Spleen (tissue), 11 donors: ENCODE data around the gene CNKSR3. TPM values are rescaled to one million over a fixed set of nuclear protein-coding genes. Genes with fewer than 3 reads are reported as not detected.
A peak's percentile ranks its signal among the peaks of the same experiment; 100 is the strongest.

ENCODE experiments used
- DNase-seq: peaks from one replicate; pipeline ENCODE4 v3.0.0-alpha.2; 2020
- H3K27ac ChIP-seq, 8 donors: fragments of 200-600 bp; sonication (generic) in 7 of 8; 1 replicate in 4 of 8; 2 replicates in 4 of 8; pipeline versions ENCODE4 v1.5.0 to v1.8.0; 2016 to 2021; ENCODE audit warnings: inconsistent platforms in 4 of 8, mild to moderate bottlenecking in 4 of 8, moderate library complexity in 1 of 8
- H3K27me3 ChIP-seq, 7 donors: fragments of 200-600 bp; sonication (generic) in 6 of 7; replicated peaks in 1 of 7; 1 replicate in 4 of 7; 2 replicates in 3 of 7; pipeline versions ENCODE4 v1.5.0 to v1.8.0; 2016 to 2021; ENCODE audit warnings: inconsistent platforms in 3 of 7, mild to moderate bottlenecking in 1 of 7
- H3K36me3 ChIP-seq, 6 donors: fragments of 200-600 bp; sonication (generic) in 5 of 6; 1 replicate in 4 of 6; 2 replicates in 2 of 6; pipeline versions ENCODE4 v1.5.0 to v1.8.0; 2016 to 2021; ENCODE audit warnings: inconsistent platforms in 2 of 6
- H3K4me1 ChIP-seq, 6 donors: fragments of 200-600 bp; sonication (generic) in 5 of 6; 1 replicate in 3 of 6; 2 replicates in 3 of 6; pipeline versions ENCODE4 v1.5.0 to v1.8.0; 2016 to 2021; ENCODE audit warnings: inconsistent platforms in 3 of 6
- H3K4me3 ChIP-seq, 8 donors: fragments of 200-600 bp; sonication (generic) in 7 of 8; 1 replicate in 4 of 8; 2 replicates in 4 of 8; pipeline versions ENCODE4 v1.5.0 to v1.8.0; 2016 to 2021; ENCODE audit warnings: inconsistent platforms in 4 of 8, mild to moderate bottlenecking in 4 of 8, moderate library complexity in 2 of 8
- H3K9me3 ChIP-seq, 8 donors: fragments of 200-600 bp; sonication (generic) in 7 of 8; 1 replicate in 4 of 8; 2 replicates in 4 of 8; pipeline versions ENCODE4 v1.5.0 to v1.8.0; 2016 to 2021; ENCODE audit warnings: inconsistent platforms in 4 of 8
- POLR2A ChIP-seq, 3 donors: fragments of 450-650 bp; IDR thresholded peaks; one replicate each; pipeline ENCODE4 v1.5.1; 2017; ENCODE audit warnings: antibody characterized with exemption in 3 of 3, mild to moderate bottlenecking in 1 of 3
- POLR2AphosphoS5 ChIP-seq, 3 donors: sonication (generic); formaldehyde crosslinking; IDR thresholded peaks; one replicate each; pipeline ENCODE4 v1.5.1; 2017; ENCODE audit warnings: antibody characterized with exemption in 3 of 3
- WGBS, 5 donors: extraction: QIAGEN DNeasy Blood & Tissue Kit in 3 of 5; methylation state at CpG; one replicate each; pipeline versions ENCODE4 v1.1.5 to v1.1.7; 2013 to 2018; 5-methylcytosine and 5-hydroxymethylcytosine counted together
- intact Hi-C: fragments of 100-400 bp; cut with DNase I; formaldehyde crosslinking; loops from one replicate; pipeline ENCODE4 v1.15.0; 2023; ENCODE audit warnings: low total_unique reads
- polyA plus RNA-seq, 3 donors: library from polyadenylated mRNA; stranded (reverse); fragments of 200-250 nt; gene quantifications; one replicate each; pipeline ENCODE4 v1.2.1, GENCODE V29; 2013
- total RNA-seq, 7 donors: library from RNA; depleted of rRNA in 3 of 7; stranded (reverse); fragments of >200 nt in 3 of 7; fragmentation: NEBNext Ultra II Directional in 4 of 7; extraction: Animal tissue kit (Norgen Biotek cat#: 25700) in 4 of 7; gene quantifications; one replicate each; pipeline versions ENCODE4 v1.1.0 to v1.2.1, GENCODE V29; 2016 to 2021
- TF ChIP-seq, protein P1 (sequence below), 11 experiments: fragments of 200-600 bp in 7 of 11; fragments of 450-650 bp in 4 of 11; sonication (generic) in 4 of 11; IDR thresholded peaks in 8 of 11; conservative IDR thresholded peaks in 3 of 11; 1 replicate in 7 of 11; 2 replicates in 4 of 11; pipeline versions ENCODE4 v1.4.0 to v1.8.0; 2016 to 2021; ENCODE audit warnings: antibody characterized with exemption in 11 of 11, inconsistent platforms in 4 of 11, mild to moderate bottlenecking in 1 of 11
- donor health status: healthy with polysubstance abuse.
- donor health status: DM: no; HTN: no; CAD: no; lungs with moderate emphysema.
- donor health status: DM: no; HTN: no; CAD: no.
- donor health status: Bipolar disorder and iron deficiency.
- donor health status: healthy.
- donor health status: DM: no; HTN: no; CAD: no.
- donor health status: DM: yes; HTN: yes; CAD: no.

Gene CNKSR3
- total and polyA plus RNA-seq, 10 donors, result 1.7 to 45.0 (median 18.0) TPM

DNA sequence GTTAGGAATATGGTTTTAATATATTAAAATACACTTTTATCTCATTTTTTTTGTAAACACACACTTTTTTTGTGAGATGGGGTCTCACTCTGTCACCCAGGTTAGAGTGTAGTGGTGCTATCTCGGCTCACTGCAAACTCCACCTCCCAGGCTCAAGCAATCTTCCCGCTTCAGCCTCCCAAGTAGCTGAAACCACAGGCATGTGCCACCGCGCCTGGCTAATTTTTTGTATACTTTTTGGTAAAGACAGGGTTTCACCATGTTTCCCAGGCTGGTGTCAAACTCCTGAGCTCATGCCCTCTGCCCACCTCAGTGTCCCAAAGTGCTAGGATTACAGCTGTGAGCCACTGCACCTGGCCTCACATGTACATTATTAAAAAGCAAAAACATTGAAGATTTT lies 164.7 kb downstream of the CNKSR3 start:
- H3K9me3 ChIP-seq, result peaks cover 0 to 16% (median 9%) of the 10 kb centered on the region in 8 donors
- H3K4me1 ChIP-seq, result peaks cover 0 to 22% (median 0%) of the 10 kb centered on the region in 6 donors
- no peak overlapping the region for H3K4me3 ChIP-seq
- 87 to 99% (median 94%) methylated on average over 4 of the region's 4 CpGs for WGBS, 5 donors
- TF ChIP-seq POLR2A (IDR thresholded peaks at IDR 0.05) (no peak), POLR2AphosphoS5 (IDR thresholded peaks at IDR 0.05) (no peak)
- TF ChIP-seq, protein P1, sequence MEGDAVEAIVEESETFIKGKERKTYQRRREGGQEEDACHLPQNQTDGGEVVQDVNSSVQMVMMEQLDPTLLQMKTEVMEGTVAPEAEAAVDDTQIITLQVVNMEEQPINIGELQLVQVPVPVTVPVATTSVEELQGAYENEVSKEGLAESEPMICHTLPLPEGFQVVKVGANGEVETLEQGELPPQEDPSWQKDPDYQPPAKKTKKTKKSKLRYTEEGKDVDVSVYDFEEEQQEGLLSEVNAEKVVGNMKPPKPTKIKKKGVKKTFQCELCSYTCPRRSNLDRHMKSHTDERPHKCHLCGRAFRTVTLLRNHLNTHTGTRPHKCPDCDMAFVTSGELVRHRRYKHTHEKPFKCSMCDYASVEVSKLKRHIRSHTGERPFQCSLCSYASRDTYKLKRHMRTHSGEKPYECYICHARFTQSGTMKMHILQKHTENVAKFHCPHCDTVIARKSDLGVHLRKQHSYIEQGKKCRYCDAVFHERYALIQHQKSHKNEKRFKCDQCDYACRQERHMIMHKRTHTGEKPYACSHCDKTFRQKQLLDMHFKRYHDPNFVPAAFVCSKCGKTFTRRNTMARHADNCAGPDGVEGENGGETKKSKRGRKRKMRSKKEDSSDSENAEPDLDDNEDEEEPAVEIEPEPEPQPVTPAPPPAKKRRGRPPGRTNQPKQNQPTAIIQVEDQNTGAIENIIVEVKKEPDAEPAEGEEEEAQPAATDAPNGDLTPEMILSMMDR (IDR thresholded peaks at IDR 0.05 in 8 of 11, conservative IDR thresholded peaks at IDR 0.05 in 3 of 11), result no peak
- intact Hi-C loops, result no loop called here
- no peak overlapping the region for H3K27ac ChIP-seq
- H3K27me3 ChIP-seq, result no peaks in the 10 kb centered on the region
- peaks cover 0 to 4% (median 0%) of the 10 kb centered on the region in 6 donors for H3K36me3 ChIP-seq
- DNase-seq, result no peak

DNA sequence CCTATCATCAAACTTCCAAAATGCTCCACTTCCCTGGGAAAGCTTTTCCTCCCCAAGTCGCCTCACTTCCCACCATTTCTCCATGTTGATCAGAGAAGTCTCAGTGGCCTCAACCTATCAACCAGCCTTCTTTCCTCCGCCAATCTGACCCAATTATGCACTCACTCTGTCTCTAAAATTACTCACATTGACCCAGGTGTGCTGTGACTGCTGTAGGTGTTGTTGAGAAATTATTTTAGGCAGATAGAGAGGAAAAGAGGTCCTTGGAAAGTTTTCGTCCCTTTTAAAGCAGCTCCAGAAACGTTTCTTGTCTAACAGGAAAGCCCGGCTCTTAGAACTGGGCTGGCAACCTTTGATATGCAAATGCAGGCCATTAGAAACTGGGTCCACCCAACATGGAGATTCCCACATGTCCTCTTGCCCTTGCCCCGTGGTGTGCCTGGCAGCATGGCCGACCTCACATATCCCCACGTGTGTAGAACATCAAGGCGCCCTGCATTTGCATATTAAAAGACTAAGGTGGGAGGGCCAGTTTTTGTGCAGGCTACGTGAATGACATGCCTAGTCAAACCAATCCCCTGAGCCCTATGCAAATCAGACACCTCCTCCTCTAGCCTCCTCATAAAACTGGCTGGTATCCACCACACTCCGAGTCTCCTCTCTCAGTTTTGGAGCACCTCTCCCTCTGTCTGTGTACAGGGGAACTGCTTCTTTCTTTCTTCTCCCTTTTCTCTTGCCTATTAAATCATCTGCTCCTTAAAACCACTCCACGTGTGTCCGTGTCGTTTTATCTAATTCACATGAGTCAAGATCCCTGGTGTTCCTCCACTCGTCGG lies 166.8 kb downstream of the CNKSR3 start:
- peaks cover 0 to 22% (median 0%) of the 10 kb centered on the region in 6 donors for H3K4me1 ChIP-seq
- peaks cover 0 to 16% (median 9%) of the 10 kb centered on the region in 8 donors for H3K9me3 ChIP-seq
- intact Hi-C loops, result no loop called here
- TF ChIP-seq, protein P1 (IDR thresholded peaks at IDR 0.05 in 8 of 11, conservative IDR thresholded peaks at IDR 0.05 in 3 of 11), result peak in 1 of 11 experiments; percentile 22
- TF ChIP-seq POLR2AphosphoS5 (IDR thresholded peaks at IDR 0.05), result no peak
- H3K27me3 ChIP-seq, result no peaks in the 10 kb centered on the region
- H3K27ac ChIP-seq, result no peak overlapping the region
- no peak overlapping the region for H3K4me3 ChIP-seq
- no peak for DNase-seq
- WGBS, 5 donors, result 73 to 80% (median 77%) methylated on average over 16 of the region's 16 CpGs
- peaks cover 0 to 4% (median 0%) of the 10 kb centered on the region in 6 donors for H3K36me3 ChIP-seq

DNA sequence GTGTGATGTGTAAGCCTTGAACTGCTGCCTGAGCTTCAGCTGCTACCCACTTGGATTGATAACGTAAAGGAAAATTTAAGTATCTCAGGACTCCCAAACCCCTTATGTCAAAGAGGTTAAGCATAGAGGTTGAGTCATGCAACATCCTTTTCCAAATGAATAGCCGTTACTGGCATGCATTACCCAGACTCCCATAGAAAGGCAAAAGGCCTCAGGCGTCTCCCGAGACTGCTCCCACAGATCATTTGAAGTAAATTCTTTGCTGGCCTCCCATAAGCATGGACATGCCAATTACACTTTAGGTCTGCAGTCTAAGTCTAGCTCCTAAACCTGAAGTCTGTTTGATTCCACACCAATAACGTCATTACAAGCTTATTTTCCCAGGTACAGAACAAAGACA lies 168.6 kb downstream of the CNKSR3 start:
- H3K4me1 ChIP-seq, result peaks cover 0 to 22% (median 0%) of the 10 kb centered on the region in 6 donors
- TF ChIP-seq, protein P1 (IDR thresholded peaks at IDR 0.05 in 8 of 11, conservative IDR thresholded peaks at IDR 0.05 in 3 of 11), result no peak
- TF ChIP-seq POLR2AphosphoS5 (IDR thresholded peaks at IDR 0.05) (no peak), POLR2A (IDR thresholded peaks at IDR 0.05) (no peak)
- peak overlapping the region in 1 of 8 donors; percentile 58 for H3K27ac ChIP-seq
- intact Hi-C loops, result no loop called here
- no peak overlapping the region for H3K4me3 ChIP-seq
- H3K36me3 ChIP-seq, result peaks cover 0 to 4% (median 0%) of the 10 kb centered on the region in 6 donors
- 45 to 84% (median 67%) methylated on average over 5 of the region's 5 CpGs for WGBS, 5 donors
- H3K9me3 ChIP-seq, result peaks cover 0 to 11% (median 6%) of the 10 kb centered on the region in 8 donors
- H3K27me3 ChIP-seq, result no peaks in the 10 kb centered on the region
- no peak for DNase-seq

DNA sequence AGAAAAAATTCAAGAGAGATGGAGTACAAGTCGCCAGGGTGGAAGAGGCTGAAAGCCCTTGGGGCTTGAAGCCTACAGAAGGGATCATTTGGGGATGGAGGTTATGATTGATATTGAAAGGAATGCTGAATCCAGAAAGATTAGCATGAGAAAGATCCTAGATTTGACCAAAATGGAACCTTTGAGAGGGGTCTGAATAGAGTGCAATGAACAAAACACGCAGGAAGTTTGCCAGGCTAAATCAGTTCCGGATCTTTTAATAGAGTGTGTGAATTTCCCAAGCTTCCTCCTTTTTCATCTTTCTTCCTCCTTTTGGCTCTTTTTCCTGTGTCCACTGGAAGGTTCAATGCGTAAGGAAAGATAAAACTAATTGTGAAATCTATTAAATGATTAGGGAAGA lies 169.1 kb downstream of the CNKSR3 start:
- Histone ChIP-seq H3K4me1 (peaks cover 0 to 22% (median 0%) of the 10 kb centered on the region in 6 donors), H3K36me3 (no peaks in the 10 kb centered on the region), H3K9me3 (peaks cover 0 to 6% (median 1%) of the 10 kb centered on the region in 8 donors), H3K27me3 (no peaks in the 10 kb centered on the region), H3K27ac (peak overlapping the region in 2 of 8 donors; percentile 4 to 58), H3K4me3 (no peak overlapping the region)
- no peak for DNase-seq
- TF ChIP-seq, protein P1 (IDR thresholded peaks at IDR 0.05 in 8 of 11, conservative IDR thresholded peaks at IDR 0.05 in 3 of 11), result no peak
- TF ChIP-seq POLR2A (IDR thresholded peaks at IDR 0.05), result no peak
- TF ChIP-seq POLR2AphosphoS5 (IDR thresholded peaks at IDR 0.05), result no peak
- 42 to 70% (median 53%) methylated on average over 4 of the region's 4 CpGs for WGBS, 5 donors
- intact Hi-C loops, result no loop called here
